Dendritic cell treated with granulocyte-macrophage colony-stimulating factor and Interleukin-4, amounts not matched to agents 40 ng/mL and 50 ng/mL, for 4 days (primary cell): ENCODE results near the gene DCDC2C.
"Not testable (repeated sequence)": the region's sequence is repeated elsewhere in the genome, so short reads cannot be mapped to it uniquely, and the experiment has no call there.

Experiments
- H3K27ac Mint-ChIP-seq: one replicate; pipeline ENCODE4 v1.8.0; 2022; ENCODE audit warnings: mild to moderate bottlenecking, mixed read lengths
- H3K27me3 Mint-ChIP-seq: one replicate; pipeline ENCODE4 v1.8.0; 2022; ENCODE audit warnings: mild to moderate bottlenecking, mixed read lengths
- H3K36me3 Mint-ChIP-seq: one replicate; pipeline ENCODE4 v1.8.0; 2022; ENCODE audit warnings: low read depth, mixed read lengths
- H3K4me1 Mint-ChIP-seq: one replicate; pipeline ENCODE4 v1.8.0; 2022; ENCODE audit warnings: low read depth, mixed read lengths
- H3K4me3 Mint-ChIP-seq: one replicate; pipeline ENCODE4 v1.8.0; 2022; ENCODE audit warnings: mild to moderate bottlenecking, moderate library complexity, mixed read lengths
- H3K9me3 Mint-ChIP-seq: one replicate; pipeline ENCODE4 v1.8.0; 2022; ENCODE audit warnings: mixed read lengths
- intact Hi-C: fragments of 100-400 bp; cut with micrococcal nuclease; formaldehyde crosslinking; loops from one replicate; pipeline ENCODE4 v1.15.0; 2022

The DCDC2C gene

DNA sequence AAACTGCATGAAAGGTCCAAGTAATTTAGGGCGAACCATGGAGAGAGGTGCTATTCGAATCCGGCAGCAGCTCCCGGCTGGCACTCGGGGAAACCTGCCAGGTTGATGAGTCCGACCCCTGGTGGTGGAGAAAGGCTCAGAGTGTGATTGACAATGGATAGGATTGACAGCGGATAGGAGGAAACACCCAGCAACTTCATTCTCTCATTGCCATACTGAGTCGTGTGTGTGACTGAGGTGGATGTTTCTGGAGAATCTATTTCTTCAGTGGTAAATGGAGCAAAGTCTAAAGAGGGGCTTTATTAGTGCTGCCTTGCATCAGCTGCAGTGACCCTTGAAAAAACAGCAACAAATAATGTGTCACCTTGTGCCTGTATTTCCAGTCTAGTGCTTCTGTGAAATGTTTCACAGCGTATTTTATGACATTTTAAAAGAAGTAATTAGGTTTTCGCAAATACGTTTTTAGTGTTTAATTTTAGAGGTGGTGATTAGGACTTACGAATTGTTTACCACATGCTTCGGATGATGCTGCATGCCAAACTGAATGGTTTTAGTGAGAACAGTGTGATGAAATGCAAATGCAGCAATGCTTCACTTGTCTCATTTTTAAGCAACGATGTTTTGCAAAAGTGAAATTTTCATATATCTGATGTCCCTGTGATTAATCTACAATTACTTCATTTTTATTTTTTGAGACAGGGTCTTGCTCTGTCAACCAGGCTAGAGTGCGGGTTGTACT lies 102.0 kb downstream of the DCDC2C start:
- H3K4me1 Mint-ChIP-seq, result no peaks in the 10 kb centered on the region
- intact Hi-C loops, result no loop called here
- H3K9me3 Mint-ChIP-seq, result no peaks in the 10 kb centered on the region

GRCh38 chr2:3806168-3806567 lies 102.8 kb downstream of the DCDC2C start:
- H3K4me3 Mint-ChIP-seq, result no peak overlapping the region
- no peaks in the 10 kb centered on the region for H3K4me1 Mint-ChIP-seq
- intact Hi-C loops, result no loop called here
- no peaks in the 10 kb centered on the region for H3K9me3 Mint-ChIP-seq
- no peaks in the 10 kb centered on the region for H3K27me3 Mint-ChIP-seq
- H3K27ac Mint-ChIP-seq, result no peak overlapping the region
- H3K36me3 Mint-ChIP-seq, result no peaks in the 10 kb centered on the region

More for the DNA sequence above, 102.0 kb downstream of the DCDC2C start:
- Mint-ChIP-seq H3K4me3 (no peak overlapping the region), H3K27ac (no peak overlapping the region), H3K27me3 (no peaks in the 10 kb centered on the region), H3K36me3 (no peaks in the 10 kb centered on the region)

GRCh38 chr2:3806730-3807129 lies 103.4 kb downstream of the DCDC2C start:
- Mint-ChIP-seq H3K36me3 (no peaks in the 10 kb centered on the region), H3K27me3 (no peaks in the 10 kb centered on the region), H3K9me3 (no peaks in the 10 kb centered on the region), H3K4me1 (no peaks in the 10 kb centered on the region), H3K27ac (no peak overlapping the region), H3K4me3 (no peak overlapping the region)
- intact Hi-C loops, result no loop called here

- Mint-ChIP-seq H3K9me3 (peaks cover 8% of the 10 kb centered on the region), H3K36me3 (no peaks in the 10 kb centered on the region), H3K4me3 (no peak overlapping the region), H3K27me3 (no peaks in the 10 kb centered on the region), H3K4me1 (no peaks in the 10 kb centered on the region), H3K27ac (no peak overlapping the region)
- intact Hi-C loops, result no loop called here
Measured at GRCh38 chr2:3807853-3808252, 104.5 kb downstream of the DCDC2C start.

DNA sequence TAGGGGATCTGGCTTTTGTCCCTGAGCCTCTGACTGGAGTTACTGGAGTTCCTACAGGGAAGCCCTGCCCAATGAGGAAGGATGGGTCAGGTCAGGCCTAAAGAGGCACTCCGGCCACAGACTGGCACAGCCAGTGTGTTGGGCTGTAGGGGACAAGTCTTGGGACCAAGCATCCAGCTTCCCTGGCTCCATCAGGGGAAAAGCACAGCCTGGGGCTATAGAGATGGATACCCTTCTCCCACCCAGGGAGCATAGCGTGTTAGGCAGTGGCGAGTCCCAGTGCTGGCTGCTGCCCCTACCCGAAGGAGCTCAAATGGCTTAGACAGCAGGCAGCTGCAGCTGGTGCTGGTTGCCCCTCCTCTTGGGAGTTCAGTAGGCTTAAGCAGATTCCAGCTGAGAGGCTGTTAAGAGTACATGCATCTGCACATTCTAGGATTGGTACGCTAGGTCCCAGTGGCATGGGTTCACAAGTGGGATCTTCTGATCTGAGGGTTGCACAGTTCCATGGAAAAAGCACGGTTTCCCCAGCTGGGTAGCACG lies 111.4 kb downstream of the DCDC2C start:
- H3K9me3 Mint-ChIP-seq, result peaks cover 24% of the 10 kb centered on the region
- H3K27ac Mint-ChIP-seq, result no peak overlapping the region
- no peaks in the 10 kb centered on the region for H3K4me1 Mint-ChIP-seq
- H3K27me3 Mint-ChIP-seq, result no peaks in the 10 kb centered on the region
- intact Hi-C loops, result no loop called here
- H3K36me3 Mint-ChIP-seq, result no peaks in the 10 kb centered on the region
- no peak overlapping the region for H3K4me3 Mint-ChIP-seq

DNA sequence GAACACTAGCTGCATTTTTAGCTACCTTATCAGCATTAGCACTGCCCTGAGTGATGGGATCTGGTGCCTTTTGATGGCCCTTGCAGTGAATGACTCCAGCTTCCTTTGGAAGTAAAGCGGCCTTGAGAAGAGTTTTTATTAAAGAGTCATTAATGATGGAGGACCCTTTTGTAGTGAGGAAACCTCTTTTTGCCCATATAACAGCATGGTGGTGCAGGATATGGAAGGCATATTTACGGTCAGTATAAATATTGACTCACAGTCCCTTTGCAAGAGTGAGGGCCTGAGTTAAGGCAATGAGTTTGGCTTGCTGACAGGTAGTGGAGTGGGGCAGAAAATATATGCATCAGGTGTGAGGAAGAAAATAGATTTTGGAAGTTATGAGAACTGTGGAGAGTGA lies 113.8 kb downstream of the DCDC2C start:
- peaks cover 29% of the 10 kb centered on the region for H3K9me3 Mint-ChIP-seq
- H3K4me3 Mint-ChIP-seq, intact Hi-C loops, H3K27me3 Mint-ChIP-seq, H3K36me3 Mint-ChIP-seq, H3K4me1 Mint-ChIP-seq, H3K27ac Mint-ChIP-seq: not testable (repeated sequence)

- Mint-ChIP-seq H3K9me3 (peaks cover 11% of the 10 kb centered on the region), H3K27me3 (peaks cover 1% of the 10 kb centered on the region), H3K4me3 (no peak overlapping the region), H3K27ac (no peak overlapping the region), H3K36me3 (no peaks in the 10 kb centered on the region), H3K4me1 (no peaks in the 10 kb centered on the region)
- intact Hi-C loops, result no loop called here
Measured at GRCh38 chr2:3823748-3824147, 120.4 kb downstream of the DCDC2C start.

DNA sequence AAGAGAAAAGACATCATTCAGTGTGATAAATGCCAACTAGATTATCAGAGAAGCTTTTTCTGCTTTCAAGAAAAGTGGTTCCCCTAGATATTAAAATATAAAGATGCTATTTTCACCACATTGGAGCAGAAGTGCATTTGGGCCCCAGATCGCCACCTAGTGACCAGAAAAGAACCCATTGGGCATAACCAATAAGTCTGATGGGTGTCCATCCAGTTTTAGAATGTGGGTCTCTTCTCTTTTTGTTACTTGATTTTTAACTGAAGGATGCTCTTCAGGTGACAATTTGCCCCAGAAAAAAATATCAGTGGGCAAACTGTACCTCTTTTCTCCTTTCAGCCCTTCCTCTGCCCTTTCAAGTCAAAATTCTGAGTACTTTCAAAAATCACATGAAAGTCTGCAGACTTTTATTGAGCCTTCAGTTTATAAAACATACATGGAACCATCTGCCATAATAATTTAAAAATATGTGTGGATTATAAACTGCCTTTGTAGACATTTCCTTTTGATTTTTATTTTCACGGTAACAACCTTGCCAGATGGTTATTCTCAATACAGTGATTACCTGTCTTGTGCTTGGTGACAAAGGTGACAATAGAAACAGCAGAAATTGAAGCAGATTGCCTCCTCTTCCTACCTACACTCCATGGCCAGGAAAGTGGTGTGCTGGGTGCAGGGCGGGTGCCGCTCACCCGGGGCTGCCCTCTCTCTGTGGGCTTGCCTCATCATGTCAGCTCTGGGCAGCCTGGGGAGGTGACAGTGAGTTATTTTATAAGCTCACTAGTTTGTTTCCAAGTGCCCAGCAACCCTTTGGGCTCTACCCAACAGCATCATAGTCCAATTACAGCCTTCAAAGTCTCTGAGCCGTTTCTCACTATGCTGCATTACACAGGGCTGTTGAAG lies 124.5 kb downstream of the DCDC2C start:
- Mint-ChIP-seq H3K36me3 (no peaks in the 10 kb centered on the region), H3K27ac (no peak overlapping the region), H3K9me3 (no peaks in the 10 kb centered on the region), H3K4me1 (no peaks in the 10 kb centered on the region), H3K4me3 (no peak overlapping the region), H3K27me3 (peaks cover 1% of the 10 kb centered on the region)
- intact Hi-C loops, result loop anchor here (1.0 kb wide), 1 partner anchor 100 kb away; no protein-coding TSS in a partner anchor

- Mint-ChIP-seq H3K4me1 (no peaks in the 10 kb centered on the region), H3K27me3 (no peaks in the 10 kb centered on the region), H3K4me3 (no peak overlapping the region), H3K27ac (no peak overlapping the region), H3K36me3 (no peaks in the 10 kb centered on the region), H3K9me3 (no peaks in the 10 kb centered on the region)
- intact Hi-C loops, result no loop called here
Measured at GRCh38 chr2:3830796-3831195, 127.4 kb downstream of the DCDC2C start.

DNA sequence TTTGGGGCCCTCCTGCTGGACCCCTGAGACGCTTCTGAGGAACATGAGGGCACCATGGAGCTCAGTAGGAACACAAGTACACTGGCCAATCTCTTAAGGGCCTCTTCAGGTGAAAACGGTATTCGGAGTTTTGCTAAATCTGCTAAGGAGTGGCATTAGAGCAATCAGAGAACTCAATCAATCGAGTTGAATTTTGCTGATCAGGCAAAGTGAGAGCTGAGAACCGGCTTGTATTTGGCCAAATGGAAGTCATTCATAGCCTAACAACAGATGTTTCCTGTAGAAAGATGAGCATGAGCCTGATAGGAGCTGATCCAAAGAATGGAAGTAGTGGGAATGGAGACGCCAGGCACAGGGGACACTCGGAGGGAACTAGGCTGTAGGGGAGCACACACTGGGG lies 133.7 kb downstream of the DCDC2C start:
- no peaks in the 10 kb centered on the region for H3K36me3 Mint-ChIP-seq
- H3K27me3 Mint-ChIP-seq, result no peaks in the 10 kb centered on the region
- no peak overlapping the region for H3K4me3 Mint-ChIP-seq
- intact Hi-C loops, result no loop called here
- H3K9me3 Mint-ChIP-seq, result no peaks in the 10 kb centered on the region
- H3K27ac Mint-ChIP-seq, result no peak overlapping the region
- no peaks in the 10 kb centered on the region for H3K4me1 Mint-ChIP-seq

DNA sequence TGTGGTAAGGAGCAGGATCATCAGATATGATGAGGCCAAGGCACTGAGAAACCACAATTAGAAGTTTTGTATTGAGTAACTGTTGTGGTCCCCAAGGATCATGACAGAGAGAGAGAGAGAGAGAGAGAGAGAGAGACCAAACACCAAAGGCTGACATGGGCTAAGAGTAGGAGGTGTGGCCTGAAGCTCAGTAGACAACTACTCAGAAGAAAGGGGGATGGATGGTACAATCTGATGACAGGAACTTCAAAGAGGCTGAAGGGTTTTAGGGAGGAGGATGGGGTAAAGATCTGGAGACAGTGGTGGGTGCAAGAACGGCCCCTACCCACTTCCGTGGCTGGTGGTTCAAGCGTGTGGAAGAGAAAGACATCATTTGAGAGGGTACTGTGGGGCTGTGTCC lies 135.0 kb downstream of the DCDC2C start:
- Mint-ChIP-seq H3K4me1 (no peaks in the 10 kb centered on the region), H3K4me3 (no peak overlapping the region), H3K27ac (no peak overlapping the region), H3K36me3 (no peaks in the 10 kb centered on the region), H3K27me3 (no peaks in the 10 kb centered on the region), H3K9me3 (no peaks in the 10 kb centered on the region)
- intact Hi-C loops, result no loop called here

- Mint-ChIP-seq H3K9me3 (no peaks in the 10 kb centered on the region), H3K27me3 (no peaks in the 10 kb centered on the region), H3K4me1 (no peaks in the 10 kb centered on the region), H3K27ac (no peak overlapping the region), H3K36me3 (no peaks in the 10 kb centered on the region), H3K4me3 (no peak overlapping the region)
- intact Hi-C loops, result no loop called here
Measured at GRCh38 chr2:3839476-3839875, 136.1 kb downstream of the DCDC2C start.

GRCh38 chr2:3840611-3841155 lies 137.3 kb downstream of the DCDC2C start:
- Mint-ChIP-seq H3K4me1 (no peaks in the 10 kb centered on the region), H3K4me3 (no peak overlapping the region), H3K27me3 (no peaks in the 10 kb centered on the region), H3K9me3 (no peaks in the 10 kb centered on the region), H3K27ac (no peak overlapping the region), H3K36me3 (no peaks in the 10 kb centered on the region)
- intact Hi-C loops, result no loop called here

- H3K36me3 Mint-ChIP-seq, result no peaks in the 10 kb centered on the region
- peaks cover 7% of the 10 kb centered on the region for H3K9me3 Mint-ChIP-seq
- H3K27me3 Mint-ChIP-seq, result no peaks in the 10 kb centered on the region
- H3K27ac Mint-ChIP-seq, result no peak overlapping the region
- intact Hi-C loops, result no loop called here
- no peaks in the 10 kb centered on the region for H3K4me1 Mint-ChIP-seq
- H3K4me3 Mint-ChIP-seq, result no peak overlapping the region
Measured at GRCh38 chr2:3847397-3848052, 144.2 kb downstream of the DCDC2C start.
